Stimulated activated CD4-positive, alpha-beta T cell treated with anti-CD3 and anti-CD28 coated beads, TNF-alpha, amount 100 ng/mL, for 24 hours (primary cell): ENCODE results near the gene CIAO2A.
"Not testable (repeated sequence)": the region's sequence is repeated elsewhere in the genome, so short reads cannot be mapped to it uniquely, and the experiment has no call there.

Source experiments
- DNase-seq, 3 experiments: peaks; one replicate each; pipeline ENCODE4 v3.0.0-alpha.2; 2020; ENCODE audit warnings: low read depth in 3 of 3

The CIAO2A gene

GRCh38 chr15:64093627-64094417 lies at the start of gene CIAO2A:
TSS of gene CIAO2A (minus strand) at chr15:64093838. CDS start at chr15:64093768, 70 bp downstream.
- peak; percentile 84 to 94 (median 94) for DNase-seq

- DNase-seq, result no peak
Observed at GRCh38 chr15:64143276-64143675, 49.6 kb upstream of the CIAO2A start.

GRCh38 chr15:64141798-64142512 lies 48.3 kb upstream of the CIAO2A start:
- DNase-seq, result no peak

DNA sequence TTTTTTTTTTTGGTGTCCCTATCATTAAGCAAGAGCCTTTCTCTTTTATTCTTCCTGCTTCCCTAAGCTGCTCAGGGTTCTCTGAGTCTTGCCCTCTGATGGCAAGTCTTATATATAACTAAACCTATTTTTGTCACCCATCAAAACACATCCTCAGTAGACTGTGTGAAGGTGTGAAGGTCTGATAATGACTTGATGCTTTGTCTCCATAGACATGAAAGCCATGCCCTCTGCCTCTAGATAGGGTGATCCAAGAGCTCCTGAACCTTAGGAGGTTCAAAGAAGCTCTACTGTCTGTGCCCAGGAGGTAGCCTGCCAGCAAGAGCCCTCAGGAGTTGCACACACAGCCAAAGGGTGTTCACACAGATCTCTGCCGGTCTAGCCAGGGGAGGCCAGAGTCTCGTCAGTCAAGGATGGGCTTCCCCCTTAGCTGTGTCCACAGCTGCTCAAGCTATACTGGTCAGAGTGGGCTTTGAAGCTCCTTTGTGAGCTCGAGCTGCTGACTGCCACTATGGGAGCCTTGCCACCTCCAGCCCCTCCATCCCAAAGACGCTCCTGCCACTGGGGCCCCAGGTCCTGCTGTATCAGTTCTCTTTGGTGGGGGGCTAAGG lies 44.8 kb upstream of the CIAO2A start:
- DNase-seq, result no peak

DNA sequence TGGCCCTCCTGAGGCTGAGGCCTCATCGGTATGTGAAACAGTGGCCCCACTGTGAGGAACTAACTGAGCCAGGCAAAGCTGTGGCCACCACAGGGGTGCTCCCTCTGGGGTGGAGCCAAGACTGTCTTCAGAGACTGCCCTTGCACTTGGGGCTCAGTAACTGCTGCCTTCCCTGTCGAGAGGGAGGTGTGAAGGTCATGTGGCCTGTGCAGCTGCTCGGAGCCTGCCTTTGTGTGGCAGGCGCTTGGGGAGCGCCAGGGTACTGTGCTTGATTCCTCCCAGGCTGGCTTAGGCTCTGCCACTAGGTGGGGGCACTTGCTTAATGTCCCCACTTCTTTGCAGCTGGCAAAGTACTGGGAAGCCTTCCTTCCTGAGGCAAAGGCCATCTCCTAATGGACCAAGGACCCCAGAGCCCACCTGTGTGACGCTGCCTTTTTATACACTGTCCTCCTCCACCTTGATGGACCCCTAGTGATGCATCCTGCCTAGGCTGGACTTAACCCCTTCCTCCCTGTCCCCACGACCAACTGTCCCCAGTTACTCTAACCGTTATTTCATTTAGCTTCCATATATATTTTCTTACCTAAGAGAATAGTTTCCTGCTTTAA lies 43.7 kb upstream of the CIAO2A start:
- DNase-seq, result no peak

DNA sequence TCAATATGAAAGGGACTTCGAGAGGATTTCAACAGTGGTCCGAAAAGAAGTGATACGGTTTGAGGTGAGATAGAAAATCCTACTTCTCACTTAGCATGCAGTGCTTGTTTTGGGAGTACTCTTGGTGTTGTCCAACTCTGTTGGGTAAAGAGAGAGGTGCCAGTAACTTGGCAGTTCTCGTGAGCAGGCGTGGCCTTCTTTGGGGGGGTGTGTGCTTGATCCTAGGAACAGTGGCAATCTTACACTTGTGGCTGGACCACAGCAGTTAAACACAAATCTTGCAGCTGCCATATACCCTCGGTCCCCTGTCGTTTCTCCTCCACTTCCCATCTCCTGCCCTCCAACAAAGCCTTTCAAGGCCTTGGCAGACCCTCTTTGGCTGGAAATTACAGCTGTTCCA lies 42.7 kb upstream of the CIAO2A start:
- DNase-seq, result no peak

GRCh38 chr15:64134345-64134829 lies 40.7 kb upstream of the CIAO2A start:
- DNase-seq, result no peak

DNA sequence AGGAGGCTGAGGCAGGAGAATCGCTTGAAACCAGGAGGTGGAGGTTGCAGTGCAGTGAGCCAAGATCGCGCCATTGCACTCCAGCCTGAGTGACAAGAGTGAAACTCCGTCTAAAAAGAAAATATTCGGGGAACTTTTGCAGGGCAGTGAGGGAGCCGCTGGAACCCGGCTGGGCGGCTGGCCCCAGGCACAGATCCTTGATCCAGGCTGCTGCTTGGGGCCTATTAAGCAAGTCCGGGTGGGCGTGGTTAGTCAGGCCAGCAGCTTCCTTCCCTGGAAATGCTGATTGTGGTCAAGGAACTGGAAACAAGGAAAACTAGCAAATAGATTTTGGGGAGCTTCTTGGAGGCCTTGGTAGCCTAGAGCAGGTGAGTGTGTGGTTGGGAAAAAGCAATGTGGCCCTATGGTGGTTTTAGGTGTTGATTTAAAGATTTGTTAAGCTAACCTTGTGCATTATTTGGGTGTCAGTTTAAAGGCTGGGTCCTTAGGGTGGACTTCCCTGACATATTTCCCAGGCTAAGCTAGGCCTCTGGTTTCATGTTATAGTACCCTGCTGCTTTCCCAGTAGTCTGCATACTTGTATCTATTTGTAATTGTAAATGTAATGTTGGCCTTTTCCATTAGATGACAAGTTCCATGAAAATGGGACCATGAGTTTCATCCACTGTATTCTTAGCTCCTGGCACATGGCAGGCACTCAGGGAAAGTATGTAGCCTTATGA lies 40.1 kb upstream of the CIAO2A start:
- DNase-seq, result no peak

GRCh38 chr15:64132217-64132616 lies 38.6 kb upstream of the CIAO2A start:
- DNase-seq, result no peak

- DNase-seq, result no peak
Observed at GRCh38 chr15:64131547-64131946, 37.9 kb upstream of the CIAO2A start.

GRCh38 chr15:64130159-64130558 lies 36.5 kb upstream of the CIAO2A start:
- no peak for DNase-seq

GRCh38 chr15:64127521-64128270 lies 34.1 kb upstream of the CIAO2A start:
- DNase-seq, result no peak

- DNase-seq, result no peak
Observed at GRCh38 chr15:64125978-64126377, 32.3 kb upstream of the CIAO2A start.

- no peak for DNase-seq
Observed at GRCh38 chr15:64122936-64123351, 29.3 kb upstream of the CIAO2A start.

- DNase-seq, result no peak
Observed at GRCh38 chr15:64122444-64122843, 28.8 kb upstream of the CIAO2A start.

- DNase-seq, result no peak
Observed at GRCh38 chr15:64121614-64122013, 28.0 kb upstream of the CIAO2A start.

DNA sequence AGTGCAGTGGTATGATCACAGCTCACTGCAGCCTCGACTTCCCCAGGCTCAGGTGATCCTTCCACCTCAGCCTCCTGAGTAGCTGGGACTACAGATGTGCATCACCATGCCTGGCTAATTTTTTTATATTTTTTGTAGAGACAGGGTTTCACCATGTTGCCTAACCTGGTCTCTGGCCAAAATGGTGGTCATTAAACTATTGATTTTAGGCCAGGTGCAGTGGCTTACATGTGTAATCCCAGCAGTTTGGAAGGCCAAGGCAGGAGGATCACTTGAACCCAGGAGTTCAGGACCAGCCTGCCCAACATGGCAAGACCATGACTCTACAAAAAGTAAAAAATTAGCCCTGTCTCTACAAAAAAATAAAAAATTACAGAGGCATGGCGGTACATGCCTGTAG lies 26.7 kb upstream of the CIAO2A start:
- DNase-seq, result not testable (repeated sequence)

DNA sequence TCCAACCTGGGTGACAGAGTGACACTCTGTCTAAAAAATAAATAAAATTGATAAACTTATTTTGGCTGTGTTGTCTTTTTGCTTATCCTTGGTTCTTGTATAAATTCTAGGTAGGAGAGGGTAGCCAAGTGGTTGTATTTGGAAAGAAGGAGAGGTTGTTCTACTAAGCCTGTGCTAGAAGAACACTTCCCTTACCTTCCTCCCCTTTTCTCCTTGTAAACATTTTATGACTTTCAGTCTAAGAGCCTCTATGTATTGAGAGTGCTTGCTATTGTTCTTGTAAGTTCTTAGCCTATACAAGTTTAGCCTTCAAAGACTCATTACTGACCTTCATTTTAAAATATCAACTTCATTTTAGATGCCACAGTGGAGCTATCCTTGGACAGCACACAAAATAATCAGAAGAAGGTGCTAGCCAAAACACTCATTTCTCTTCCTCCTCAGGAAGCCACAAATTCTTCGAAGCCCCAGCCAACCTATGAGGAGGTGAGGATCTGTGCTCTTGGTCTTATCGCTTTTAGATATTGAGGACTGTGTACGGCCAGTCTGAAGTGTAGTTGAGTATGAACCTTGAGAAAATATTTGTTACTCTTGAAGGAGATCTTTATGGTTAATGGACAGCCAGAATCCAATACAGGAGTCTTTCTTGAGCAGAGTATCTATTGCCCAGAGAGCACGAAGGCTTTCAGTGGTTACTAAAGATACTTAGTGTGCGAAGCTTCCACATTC lies 24.3 kb upstream of the CIAO2A start:
- no peak for DNase-seq

DNA sequence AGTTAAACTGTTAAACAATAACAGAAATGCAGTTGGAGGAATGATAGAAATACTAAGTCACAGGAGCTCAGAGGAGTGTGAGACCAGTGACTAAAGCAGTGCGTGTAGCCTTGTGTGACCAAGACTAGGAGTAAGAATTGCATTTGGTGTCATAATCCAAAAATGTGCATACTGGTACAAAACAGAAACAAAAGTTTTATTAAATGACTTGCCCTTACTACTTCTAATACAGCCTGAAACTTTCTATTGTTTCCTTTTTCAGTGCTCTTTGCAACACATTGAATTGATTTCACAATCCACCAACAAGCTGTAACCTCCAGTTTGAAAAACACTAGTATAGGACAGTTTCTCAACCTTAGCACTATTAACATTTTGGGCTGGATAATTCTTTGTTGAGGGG lies 19.3 kb upstream of the CIAO2A start:
- DNase-seq, result no peak
